ENCODE measurements around the gene CNPY1. TPM values are rescaled to one million over a fixed set of nuclear protein-coding genes. Genes with fewer than 3 reads are reported as not detected.

The CNPY1 gene
- total RNA-seq, 1 experiment from 2014 or later = not detected

DNA sequence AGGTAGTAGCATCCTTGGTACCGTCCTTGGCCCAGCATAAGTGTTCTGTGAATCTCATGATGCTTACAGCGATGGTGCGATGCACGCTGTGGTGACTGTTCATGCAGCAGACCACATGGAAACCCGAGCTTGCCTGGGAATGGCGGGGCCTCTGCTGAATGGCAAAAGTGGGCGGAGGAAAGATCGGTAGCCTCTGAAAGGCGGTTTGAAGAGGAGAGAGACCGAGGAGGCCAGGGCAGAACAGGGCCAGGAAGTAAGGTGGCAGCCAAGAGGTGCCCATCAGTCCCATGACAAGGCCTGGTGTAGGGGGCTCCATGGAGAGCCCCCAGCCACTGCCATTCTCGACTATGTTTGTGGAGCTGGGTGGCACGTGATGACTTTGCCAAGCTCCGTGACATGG, 33.2 kb upstream of the CNPY1 start:
- H3K36me3 ChIP-seq (ENCODE audit: control insufficient read depth, insufficient read depth, low read length) = no peaks in the 10 kb centered on the region
- BruUV-seq (replicated peaks) = no TSS peak
- no peaks in the 10 kb centered on the region for H3K4me1 Mint-ChIP-seq (ENCODE audit: low read depth, unreplicated experiment)
- TF ChIP-seq, protein P1, sequence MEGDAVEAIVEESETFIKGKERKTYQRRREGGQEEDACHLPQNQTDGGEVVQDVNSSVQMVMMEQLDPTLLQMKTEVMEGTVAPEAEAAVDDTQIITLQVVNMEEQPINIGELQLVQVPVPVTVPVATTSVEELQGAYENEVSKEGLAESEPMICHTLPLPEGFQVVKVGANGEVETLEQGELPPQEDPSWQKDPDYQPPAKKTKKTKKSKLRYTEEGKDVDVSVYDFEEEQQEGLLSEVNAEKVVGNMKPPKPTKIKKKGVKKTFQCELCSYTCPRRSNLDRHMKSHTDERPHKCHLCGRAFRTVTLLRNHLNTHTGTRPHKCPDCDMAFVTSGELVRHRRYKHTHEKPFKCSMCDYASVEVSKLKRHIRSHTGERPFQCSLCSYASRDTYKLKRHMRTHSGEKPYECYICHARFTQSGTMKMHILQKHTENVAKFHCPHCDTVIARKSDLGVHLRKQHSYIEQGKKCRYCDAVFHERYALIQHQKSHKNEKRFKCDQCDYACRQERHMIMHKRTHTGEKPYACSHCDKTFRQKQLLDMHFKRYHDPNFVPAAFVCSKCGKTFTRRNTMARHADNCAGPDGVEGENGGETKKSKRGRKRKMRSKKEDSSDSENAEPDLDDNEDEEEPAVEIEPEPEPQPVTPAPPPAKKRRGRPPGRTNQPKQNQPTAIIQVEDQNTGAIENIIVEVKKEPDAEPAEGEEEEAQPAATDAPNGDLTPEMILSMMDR (IDR thresholded peaks at IDR 0.05; ENCODE audit: insufficient read depth in 1 of 2, low read depth in 1 of 2, low read length in 1 of 2, severe bottlenecking in 1 of 2, unreplicated experiment in 1 of 2) = no peak
- H3K4me3 ChIP-seq (ENCODE audit: low read depth, low read length) = no peak overlapping the region
- no peaks in the 10 kb centered on the region for H3K27me3 ChIP-seq (replicated peaks; ENCODE audit: control insufficient read depth, insufficient read depth, low read length)
- H3K27ac Mint-ChIP-seq (ENCODE audit: unreplicated experiment) = no peak overlapping the region
- no peaks in the 10 kb centered on the region for H3K4me1 ChIP-seq
- no peaks in the 10 kb centered on the region for H3K36me3 Mint-ChIP-seq (ENCODE audit: insufficient read depth, unreplicated experiment)
- H3K27me3 Mint-ChIP-seq (ENCODE audit: insufficient read depth, unreplicated experiment) = peaks cover 6% of the 10 kb centered on the region
- CTCF ChIA-PET = no interaction called here
- no peak overlapping the region for H3K4me3 Mint-ChIP-seq (ENCODE audit: unreplicated experiment)
- POLR2A ChIA-PET = no interaction called here
- H3K9me3 Mint-ChIP-seq (ENCODE audit: unreplicated experiment) = no peaks in the 10 kb centered on the region
- intact Hi-C loops (cut with micrococcal nuclease; ENCODE audit: unreplicated experiment) = no loop called here
- no peaks in the 10 kb centered on the region for H3K9me3 ChIP-seq
- DNase-seq = no peak

DNA sequence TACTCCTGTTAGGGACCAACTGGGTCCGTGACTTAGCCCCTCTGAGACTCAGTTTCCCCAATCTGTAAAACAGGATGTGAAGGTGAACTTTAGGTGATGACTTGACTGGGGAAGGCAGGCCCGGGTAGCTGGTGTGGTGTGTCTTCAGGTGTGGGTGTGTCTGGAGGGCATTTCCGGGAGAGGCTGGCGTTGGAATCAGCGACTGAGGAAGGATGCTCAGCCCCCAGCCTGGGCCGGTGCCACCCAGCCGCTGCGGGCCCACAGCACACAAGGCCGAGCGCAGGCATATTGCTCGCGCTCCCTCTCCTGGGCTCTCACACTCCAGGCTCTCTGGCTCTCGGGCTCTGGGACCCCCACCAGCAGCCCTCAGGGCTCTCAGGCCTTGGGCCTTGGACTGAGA, 31.7 kb upstream of the CNPY1 start:
- Mint-ChIP-seq H3K4me1 (ENCODE audit: low read depth, unreplicated experiment) (no peaks in the 10 kb centered on the region), H3K27me3 (ENCODE audit: insufficient read depth, unreplicated experiment) (peaks cover 3% of the 10 kb centered on the region), H3K36me3 (ENCODE audit: insufficient read depth, unreplicated experiment) (no peaks in the 10 kb centered on the region), H3K4me3 (ENCODE audit: unreplicated experiment) (no peak overlapping the region), H3K27ac (ENCODE audit: unreplicated experiment) (no peak overlapping the region), H3K9me3 (ENCODE audit: unreplicated experiment) (no peaks in the 10 kb centered on the region)
- DNase-seq = no peak
- Histone ChIP-seq H3K4me3 (ENCODE audit: low read depth, low read length) (no peak overlapping the region), H3K9me3 (no peaks in the 10 kb centered on the region), H3K36me3 (ENCODE audit: control insufficient read depth, insufficient read depth, low read length) (no peaks in the 10 kb centered on the region), H3K27me3 (replicated peaks; ENCODE audit: control insufficient read depth, insufficient read depth, low read length) (no peaks in the 10 kb centered on the region), H3K4me1 (no peaks in the 10 kb centered on the region)
- ChIA-PET POLR2A (no interaction called here), CTCF (no interaction called here)
- TF ChIP-seq, protein P1 (IDR thresholded peaks at IDR 0.05; ENCODE audit: insufficient read depth in 1 of 2, low read depth in 1 of 2, low read length in 1 of 2, severe bottlenecking in 1 of 2, unreplicated experiment in 1 of 2) = no peak
- intact Hi-C loops (cut with micrococcal nuclease; ENCODE audit: unreplicated experiment) = no loop called here
- no TSS peak for BruUV-seq (replicated peaks)

DNA sequence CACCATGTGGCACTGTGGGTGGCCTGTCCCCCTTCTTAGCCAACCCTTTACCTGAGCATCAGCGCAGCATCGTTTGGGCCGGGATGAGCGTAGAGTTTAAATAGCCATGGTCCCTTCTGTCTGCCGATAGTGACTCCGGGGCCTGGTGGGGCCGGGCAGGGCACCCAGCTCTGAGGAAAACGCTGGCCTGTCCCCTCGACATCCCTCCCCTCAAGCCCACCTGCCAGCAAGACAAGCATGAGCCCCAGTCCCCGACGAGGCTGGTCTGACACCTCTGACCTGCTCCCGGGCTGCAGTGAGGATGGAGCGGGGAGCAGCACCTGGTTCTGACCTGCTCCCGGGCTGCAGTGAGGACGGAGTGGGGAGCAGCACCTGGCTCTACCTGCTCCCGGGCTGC, 31.1 kb upstream of the CNPY1 start:
- H3K36me3 Mint-ChIP-seq (ENCODE audit: insufficient read depth, unreplicated experiment) = no peaks in the 10 kb centered on the region
- H3K4me1 Mint-ChIP-seq (ENCODE audit: low read depth, unreplicated experiment) = no peaks in the 10 kb centered on the region
- TF ChIP-seq, protein P1 (IDR thresholded peaks at IDR 0.05; ENCODE audit: insufficient read depth in 1 of 2, low read depth in 1 of 2, low read length in 1 of 2, severe bottlenecking in 1 of 2, unreplicated experiment in 1 of 2) = no peak
- Histone ChIP-seq H3K9me3 (no peaks in the 10 kb centered on the region), H3K36me3 (ENCODE audit: control insufficient read depth, insufficient read depth, low read length) (no peaks in the 10 kb centered on the region), H3K4me1 (no peaks in the 10 kb centered on the region), H3K27me3 (replicated peaks; ENCODE audit: control insufficient read depth, insufficient read depth, low read length) (no peaks in the 10 kb centered on the region), H3K4me3 (ENCODE audit: low read depth, low read length) (no peak overlapping the region)
- no peak overlapping the region for H3K4me3 Mint-ChIP-seq (ENCODE audit: unreplicated experiment)
- ChIA-PET POLR2A (no interaction called here), CTCF (no interaction called here)
- no peak for DNase-seq
- no peak overlapping the region for H3K27ac Mint-ChIP-seq (ENCODE audit: unreplicated experiment)
- intact Hi-C loops (cut with micrococcal nuclease; ENCODE audit: unreplicated experiment) = no loop called here
- H3K9me3 Mint-ChIP-seq (ENCODE audit: unreplicated experiment) = no peaks in the 10 kb centered on the region
- H3K27me3 Mint-ChIP-seq (ENCODE audit: insufficient read depth, unreplicated experiment) = no peaks in the 10 kb centered on the region
- no TSS peak for BruUV-seq (replicated peaks)

Measured in Caco-2 (cell line).